IgD-negative memory B cell (primary cell): ENCODE measurements around the gene ESRP2. TPM values are rescaled to one million over a fixed set of nuclear protein-coding genes. Genes with fewer than 3 reads are reported as not detected.

ENCODE experiments used
- H3K27ac Mint-ChIP-seq, 3 donors: one replicate each; pipeline ENCODE4 v1.8.0; 2020 to 2022; ENCODE audit warnings: mild to moderate bottlenecking in 3 of 3, mixed read lengths in 3 of 3, moderate library complexity in 1 of 3
- H3K27me3 Mint-ChIP-seq: one replicate; pipeline ENCODE4 v1.8.0; 2021; ENCODE audit warnings: mixed read lengths
- H3K36me3 Mint-ChIP-seq: one replicate; pipeline ENCODE4 v1.8.0; 2020; ENCODE audit warnings: mild to moderate bottlenecking, mixed read lengths
- H3K4me1 Mint-ChIP-seq, 3 donors: one replicate each; pipeline ENCODE4 v1.8.0; 2020 to 2022; ENCODE audit warnings: mixed read lengths in 3 of 3, mild to moderate bottlenecking in 1 of 3
- H3K4me3 Mint-ChIP-seq, 4 donors: one replicate each; pipeline ENCODE4 v1.8.0; 2020 to 2022; ENCODE audit warnings: mild to moderate bottlenecking in 4 of 4, mixed read lengths in 4 of 4, moderate library complexity in 3 of 4
- H3K9me3 Mint-ChIP-seq, 3 donors: one replicate each; pipeline ENCODE4 v1.8.0; 2020 to 2021; ENCODE audit warnings: mixed read lengths in 3 of 3, mild to moderate bottlenecking in 1 of 3
- polyA plus RNA-seq: library from polyadenylated mRNA; unstranded; fragments of 300-500 nt; fragmentation: Illumina TruSeq; gene quantifications from one replicate; pipeline ENCODE4 v1.2.3, GENCODE V29; 2021

Gene ESRP2
- polyA plus RNA-seq, 1 donor from 2014 or later = 0.48 TPM

DNA sequence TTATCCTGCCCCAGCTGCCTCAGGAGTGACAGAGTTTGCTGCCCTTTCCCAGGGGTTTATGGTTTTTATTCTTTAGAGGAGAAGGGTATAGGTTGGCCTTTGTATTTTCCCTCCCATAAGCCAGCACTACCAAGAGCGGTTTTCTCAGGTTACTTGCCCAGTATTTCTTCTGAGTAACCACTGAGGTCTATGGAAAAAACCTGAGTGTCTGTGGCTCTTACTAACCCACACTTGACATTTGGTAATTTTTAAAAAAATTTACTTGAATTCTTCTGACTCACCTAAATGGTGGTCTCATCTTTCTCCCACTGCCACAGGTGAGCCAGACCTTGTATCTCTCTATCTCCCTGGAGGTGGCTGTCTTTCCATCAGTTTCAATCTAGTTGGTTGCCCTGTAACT lies 34.4 kb upstream of the ESRP2 start:
- Mint-ChIP-seq H3K4me1 (peaks cover 47 to 53% (median 52%) of the 10 kb centered on the region in 3 donors), H3K9me3 (no peaks in the 10 kb centered on the region), H3K4me3 (peak overlapping the region in 1 of 4 donors; percentile 42), H3K27ac (peak overlapping the region in 2 of 3 donors; percentile 43 to 90), H3K27me3 (no peaks in the 10 kb centered on the region), H3K36me3 (peaks cover 4% of the 10 kb centered on the region)

GRCh38 chr16:68269793-68270192 lies 33.9 kb upstream of the ESRP2 start:
- Mint-ChIP-seq H3K4me1 (peaks cover 49 to 56% (median 53%) of the 10 kb centered on the region in 3 donors), H3K27me3 (no peaks in the 10 kb centered on the region), H3K36me3 (peaks cover 1% of the 10 kb centered on the region), H3K27ac (peak overlapping the region; percentile 63 to 90 (median 79)), H3K4me3 (no peak overlapping the region), H3K9me3 (no peaks in the 10 kb centered on the region)

DNA sequence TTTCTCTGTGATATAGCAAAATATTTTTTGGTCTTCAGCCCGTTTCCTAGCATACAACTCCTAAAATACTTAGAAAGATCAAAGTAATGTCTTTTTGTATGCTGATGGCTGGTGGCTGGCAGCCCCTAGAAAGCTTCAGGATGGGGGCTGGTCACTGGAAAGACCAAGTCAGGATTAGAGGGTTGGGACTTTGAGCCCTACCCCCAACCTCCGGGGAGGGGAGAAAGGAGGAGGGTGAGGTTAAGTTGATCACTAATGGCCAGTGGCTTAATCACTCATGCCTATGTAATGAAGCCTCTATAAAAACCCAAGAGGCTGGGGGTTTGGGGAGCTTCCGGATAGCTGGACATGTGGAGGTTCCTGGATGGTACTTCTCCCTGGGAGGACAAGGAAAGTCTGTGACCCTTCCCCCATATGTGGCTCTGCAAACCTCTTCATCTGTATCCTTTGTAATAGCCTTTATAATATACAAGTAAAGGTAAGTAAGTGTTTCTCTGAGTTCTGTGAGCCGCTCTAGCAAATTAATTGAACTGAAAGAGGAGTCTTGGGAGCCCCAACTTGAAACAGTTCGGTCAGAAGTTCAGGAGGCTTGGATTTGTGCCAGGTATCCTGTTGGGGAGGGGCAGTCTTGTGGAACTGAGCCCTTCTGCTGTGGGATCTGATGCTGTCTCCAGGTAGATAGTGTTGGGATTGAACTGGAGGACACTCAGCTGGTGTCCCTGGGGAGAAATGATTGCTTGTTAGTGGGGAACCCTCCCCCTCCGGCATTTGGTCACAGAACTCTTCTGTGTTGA lies 31.9 kb upstream of the ESRP2 start:
- Mint-ChIP-seq H3K27ac (peak overlapping the region in 2 of 3 donors; percentile 47 to 85), H3K27me3 (no peaks in the 10 kb centered on the region), H3K9me3 (no peaks in the 10 kb centered on the region), H3K4me1 (peaks cover 35 to 43% (median 42%) of the 10 kb centered on the region in 3 donors), H3K36me3 (peaks cover 1% of the 10 kb centered on the region), H3K4me3 (peak overlapping the region in 1 of 4 donors; percentile 35)

GRCh38 chr16:68265078-68265920 lies 29.4 kb upstream of the ESRP2 start:
- no peaks in the 10 kb centered on the region for H3K36me3 Mint-ChIP-seq
- no peaks in the 10 kb centered on the region for H3K9me3 Mint-ChIP-seq
- peak overlapping the region; percentile 96 to 98 (median 97) for H3K27ac Mint-ChIP-seq
- H3K4me3 Mint-ChIP-seq = peak overlapping the region; percentile 94 to 99 (median 98)
- H3K4me1 Mint-ChIP-seq = peaks cover 28 to 41% (median 37%) of the 10 kb centered on the region in 3 donors
- no peaks in the 10 kb centered on the region for H3K27me3 Mint-ChIP-seq

DNA sequence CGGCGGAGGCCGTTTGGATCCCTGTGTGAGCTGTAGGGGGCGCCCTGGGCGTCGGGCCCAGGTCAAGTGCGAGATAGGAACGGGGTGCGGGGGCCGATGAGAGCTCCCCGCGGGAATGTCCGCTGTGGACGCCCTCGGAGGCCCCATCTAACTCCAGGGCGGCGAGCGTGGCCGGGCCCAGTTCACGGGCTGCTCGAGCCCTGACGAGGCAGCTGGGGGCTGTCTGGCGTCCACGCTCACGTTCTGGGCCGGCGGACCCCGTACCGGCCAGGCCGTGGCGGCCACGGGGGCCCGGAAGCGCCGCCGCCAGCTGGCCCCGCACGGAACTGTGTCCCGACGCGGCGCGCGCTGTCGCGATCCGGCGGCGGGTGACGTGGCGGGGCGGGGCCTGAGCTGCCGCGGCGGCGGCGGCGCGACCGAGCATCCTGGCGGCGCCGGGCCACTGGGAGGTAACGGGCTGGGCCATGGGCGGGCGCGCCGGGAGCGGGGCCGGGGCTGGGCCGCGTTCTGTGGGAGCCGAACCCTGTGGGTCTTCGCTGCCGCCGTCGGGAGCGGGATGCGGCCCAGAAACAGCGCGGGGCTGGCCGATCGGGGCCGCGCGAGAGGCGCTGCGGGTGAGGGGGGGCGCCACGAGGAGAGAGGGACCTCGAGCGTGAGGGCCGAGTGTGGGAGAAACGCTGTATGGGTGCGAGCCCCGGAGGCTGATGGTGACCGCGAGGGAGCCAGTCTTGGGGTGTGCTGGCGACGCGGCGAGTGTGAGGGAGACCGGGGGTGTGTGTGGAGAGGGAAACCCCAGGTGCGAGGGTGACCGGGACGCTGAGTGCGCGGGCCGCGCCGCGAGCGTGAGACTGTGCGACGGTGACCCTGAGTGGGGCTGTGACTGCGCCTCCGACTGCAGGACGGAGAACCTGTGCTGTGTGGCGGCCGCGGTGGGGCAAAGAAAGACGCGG lies 28.5 kb upstream of the ESRP2 start, which contains the start of gene SLC7A6:
Gene SLC7A6, plus strand, starts transcription at position 399 of the 950 bp plus-strand sequence. CDS start 10,201 bp downstream, outside the sequence.
- Mint-ChIP-seq H3K27ac (peak within 1 kb of the TSS; percentile 96 to 98 (median 97)), H3K4me3 (peak within 1 kb of the TSS; percentile 94 to 99 (median 98)), H3K36me3 (peaks cover 2% of the 10 kb centered on the region), H3K27me3 (no peaks in the 10 kb centered on the region), H3K9me3 (no peaks in the 10 kb centered on the region), H3K4me1 (peaks cover 27 to 36% (median 35%) of the 10 kb centered on the region in 3 donors)

GRCh38 chr16:68263559-68264127 lies 27.7 kb upstream of the ESRP2 start:
- Mint-ChIP-seq H3K4me1 (peaks cover 21 to 34% (median 30%) of the 10 kb centered on the region in 3 donors), H3K36me3 (peaks cover 2% of the 10 kb centered on the region), H3K27ac (peak overlapping the region; percentile 96 to 98 (median 97)), H3K4me3 (peak overlapping the region; percentile 90 to 99 (median 95)), H3K27me3 (no peaks in the 10 kb centered on the region), H3K9me3 (no peaks in the 10 kb centered on the region)

GRCh38 chr16:68259007-68259825 lies 23.3 kb upstream of the ESRP2 start:
- H3K9me3 Mint-ChIP-seq = no peaks in the 10 kb centered on the region
- H3K27ac Mint-ChIP-seq = no peak overlapping the region
- H3K4me1 Mint-ChIP-seq = peaks cover 17 to 29% (median 17%) of the 10 kb centered on the region in 3 donors
- H3K27me3 Mint-ChIP-seq = no peaks in the 10 kb centered on the region
- H3K4me3 Mint-ChIP-seq = peak overlapping the region in 1 of 4 donors; percentile 57
- H3K36me3 Mint-ChIP-seq = peaks cover 2% of the 10 kb centered on the region

DNA sequence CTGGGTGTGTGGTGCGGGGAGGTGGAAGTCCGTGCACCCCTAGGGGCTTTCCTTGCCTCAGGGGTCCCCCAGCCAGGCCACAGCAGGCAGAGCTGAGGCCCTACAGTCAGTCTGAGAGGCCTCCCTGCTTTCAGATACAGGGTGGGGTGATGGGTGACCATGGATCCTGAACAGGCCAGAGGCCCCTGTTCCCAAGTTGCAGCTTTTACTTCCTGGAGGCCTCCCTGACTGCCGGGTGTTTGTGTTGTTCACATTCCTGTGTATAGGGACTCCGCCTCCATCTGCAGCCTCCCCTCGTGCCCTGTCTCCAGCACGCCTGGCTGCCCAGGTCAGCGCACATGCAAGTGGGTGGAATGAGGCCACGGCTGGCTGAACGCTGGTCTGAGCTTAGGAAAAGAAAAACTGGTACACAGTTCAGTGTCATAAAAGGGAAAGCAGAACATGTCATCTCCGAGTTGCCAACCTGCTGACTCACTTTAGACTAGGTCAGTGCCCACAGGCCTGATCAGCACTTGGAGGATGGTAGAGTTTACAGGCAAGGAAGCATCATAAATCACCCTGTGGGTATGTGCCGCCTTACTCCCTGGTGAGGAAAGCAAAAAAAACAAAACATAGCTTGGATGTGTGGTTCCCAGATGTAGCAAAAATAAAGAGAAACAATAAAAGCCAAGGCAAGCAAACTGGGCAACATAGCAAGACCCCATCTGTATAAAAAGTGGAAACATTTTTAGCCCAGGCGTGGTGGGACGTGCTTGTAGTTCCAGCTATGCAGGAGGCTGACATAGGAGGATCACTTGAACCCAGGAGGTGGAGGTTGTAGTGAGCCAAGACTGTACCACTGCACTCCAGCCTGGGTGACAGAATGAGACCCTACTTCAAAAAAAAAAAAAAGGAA lies 22.2 kb upstream of the ESRP2 start:
- Mint-ChIP-seq H3K36me3 (peaks cover 4% of the 10 kb centered on the region), H3K27me3 (no peaks in the 10 kb centered on the region), H3K4me3 (peak overlapping the region in 2 of 4 donors; percentile 57 to 82), H3K4me1 (peaks cover 12 to 21% (median 15%) of the 10 kb centered on the region in 3 donors), H3K27ac (peak overlapping the region; percentile 16 to 89 (median 47)), H3K9me3 (no peaks in the 10 kb centered on the region)

DNA sequence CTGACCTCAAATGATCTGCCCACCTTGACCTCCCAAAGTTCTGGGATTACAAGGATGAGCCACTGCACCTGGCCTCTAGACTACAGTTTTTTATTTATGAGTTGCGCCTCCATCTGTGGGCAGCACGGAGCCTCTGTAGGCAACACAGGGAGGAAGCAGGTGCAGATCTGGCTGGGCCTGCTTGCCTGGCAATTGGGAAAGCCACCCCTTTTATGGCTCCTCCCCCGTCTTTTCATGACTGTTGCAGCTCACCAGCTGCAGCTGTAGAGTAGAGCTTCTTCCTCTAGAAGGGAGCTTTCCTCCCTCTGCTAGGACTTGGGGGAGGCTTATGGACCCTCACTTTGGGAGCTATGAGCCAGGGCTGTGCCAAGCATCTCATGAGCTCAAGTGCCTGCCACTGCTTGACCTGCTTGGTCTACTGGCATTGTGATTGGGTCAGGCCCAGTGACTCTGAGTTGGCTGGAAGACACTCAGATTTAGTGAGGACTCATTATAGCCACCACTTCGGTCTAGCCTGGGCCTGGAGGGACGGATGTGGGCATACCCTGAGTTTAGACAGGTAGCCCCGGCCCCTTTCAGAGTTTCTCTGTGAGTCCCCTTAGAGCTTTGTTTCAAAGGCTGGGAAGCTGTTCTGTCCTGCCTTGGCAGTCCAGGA lies 21.5 kb upstream of the ESRP2 start:
- Mint-ChIP-seq H3K36me3 (peaks cover 5% of the 10 kb centered on the region), H3K4me3 (peak overlapping the region in 3 of 4 donors; percentile 41 to 56 (median 51)), H3K27ac (peak overlapping the region; percentile 16 to 89 (median 47)), H3K4me1 (peaks cover 12 to 21% (median 15%) of the 10 kb centered on the region in 3 donors), H3K27me3 (no peaks in the 10 kb centered on the region), H3K9me3 (no peaks in the 10 kb centered on the region)

- H3K27ac Mint-ChIP-seq = no peak overlapping the region
- H3K27me3 Mint-ChIP-seq = no peaks in the 10 kb centered on the region
- H3K4me1 Mint-ChIP-seq = peaks cover 10 to 17% (median 13%) of the 10 kb centered on the region in 3 donors
- peaks cover 6% of the 10 kb centered on the region for H3K36me3 Mint-ChIP-seq
- H3K4me3 Mint-ChIP-seq = no peak overlapping the region
- no peaks in the 10 kb centered on the region for H3K9me3 Mint-ChIP-seq
These were observed 19.8 kb upstream of the ESRP2 start for GRCh38 chr16:68255712-68256111.

DNA sequence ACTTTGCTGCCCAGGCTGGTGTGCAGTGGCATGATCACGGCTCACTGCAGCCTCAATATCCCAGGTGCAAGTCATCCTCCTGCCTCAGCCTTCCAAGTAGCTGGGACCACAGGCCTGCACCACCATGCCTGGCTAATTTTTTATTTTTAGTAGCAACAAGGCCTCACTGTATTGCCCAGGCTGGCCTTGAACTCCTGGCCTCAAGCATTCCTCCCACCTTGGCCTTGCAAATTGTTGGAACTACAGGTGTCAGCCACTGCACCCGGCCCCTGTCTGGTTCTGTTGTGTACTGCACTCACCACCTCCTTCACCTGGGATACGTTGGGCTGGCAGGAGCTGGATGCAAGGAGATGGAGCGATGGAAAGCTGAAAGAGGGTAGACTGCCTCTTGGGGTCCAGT lies 17.8 kb upstream of the ESRP2 start:
- peaks cover 10 to 16% (median 13%) of the 10 kb centered on the region in 3 donors for H3K4me1 Mint-ChIP-seq
- no peaks in the 10 kb centered on the region for H3K9me3 Mint-ChIP-seq
- no peak overlapping the region for H3K4me3 Mint-ChIP-seq
- H3K27ac Mint-ChIP-seq = no peak overlapping the region
- peaks cover 4% of the 10 kb centered on the region for H3K36me3 Mint-ChIP-seq
- no peaks in the 10 kb centered on the region for H3K27me3 Mint-ChIP-seq

GRCh38 chr16:68252383-68252782 lies 16.5 kb upstream of the ESRP2 start:
- peaks cover 4% of the 10 kb centered on the region for H3K36me3 Mint-ChIP-seq
- H3K9me3 Mint-ChIP-seq = no peaks in the 10 kb centered on the region
- peak overlapping the region in 1 of 4 donors; percentile 71 for H3K4me3 Mint-ChIP-seq
- H3K27me3 Mint-ChIP-seq = no peaks in the 10 kb centered on the region
- no peak overlapping the region for H3K27ac Mint-ChIP-seq
- H3K4me1 Mint-ChIP-seq = peaks cover 5 to 8% (median 7%) of the 10 kb centered on the region in 3 donors
